Medulla oblongata (tissue), 1 donor: Measurements from ENCODE around the gene CNTFR.

ENCODE experiments used
- DNase-seq: peaks from one replicate; pipeline ENCODE4 v3.0.0-alpha.2; 2015; ENCODE audit errors: extremely low spot score

The CNTFR gene

DNA sequence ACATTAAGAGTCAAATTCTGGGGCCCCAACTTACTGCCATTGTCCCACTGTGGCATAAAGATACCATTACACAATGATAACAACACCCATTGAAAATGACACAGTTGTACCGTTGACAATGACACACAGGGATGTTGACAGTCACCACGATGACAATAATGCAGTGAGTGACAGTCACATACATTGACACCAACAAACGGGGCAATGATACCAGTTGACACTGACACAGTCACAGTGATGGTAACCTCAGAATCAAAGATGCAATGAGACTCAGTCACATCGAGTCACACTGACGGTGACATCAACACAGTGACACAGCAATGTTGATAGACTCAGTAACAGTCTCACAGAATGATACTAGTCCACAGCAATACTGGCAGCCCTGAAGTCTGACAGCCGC lies 16.9 kb downstream of the CNTFR start:
- no peak for DNase-seq

DNA sequence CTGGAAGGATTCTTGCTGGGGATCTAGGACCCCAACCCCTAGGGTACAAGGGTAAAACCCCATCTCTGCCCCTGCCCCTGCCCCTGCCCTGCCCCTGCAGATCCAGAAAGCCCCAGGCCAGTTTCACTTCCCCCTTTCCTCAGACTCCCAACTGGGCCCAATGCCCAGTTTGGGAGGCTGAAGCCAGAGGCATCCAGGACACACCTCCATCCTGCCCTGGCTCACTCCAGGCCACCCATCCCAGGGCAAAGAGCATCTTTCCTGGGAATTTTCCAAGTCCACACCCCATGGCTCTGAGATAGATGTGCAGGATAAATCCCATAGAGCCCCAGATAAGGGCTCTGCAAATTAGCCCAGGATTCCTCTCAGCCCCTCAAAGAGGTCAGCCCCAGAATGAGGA lies 17.4 kb downstream of the CNTFR start:
- no peak for DNase-seq

- no peak for DNase-seq
These were observed 18.1 kb downstream of the CNTFR start for GRCh38 chr9:34571481-34571810.

DNA sequence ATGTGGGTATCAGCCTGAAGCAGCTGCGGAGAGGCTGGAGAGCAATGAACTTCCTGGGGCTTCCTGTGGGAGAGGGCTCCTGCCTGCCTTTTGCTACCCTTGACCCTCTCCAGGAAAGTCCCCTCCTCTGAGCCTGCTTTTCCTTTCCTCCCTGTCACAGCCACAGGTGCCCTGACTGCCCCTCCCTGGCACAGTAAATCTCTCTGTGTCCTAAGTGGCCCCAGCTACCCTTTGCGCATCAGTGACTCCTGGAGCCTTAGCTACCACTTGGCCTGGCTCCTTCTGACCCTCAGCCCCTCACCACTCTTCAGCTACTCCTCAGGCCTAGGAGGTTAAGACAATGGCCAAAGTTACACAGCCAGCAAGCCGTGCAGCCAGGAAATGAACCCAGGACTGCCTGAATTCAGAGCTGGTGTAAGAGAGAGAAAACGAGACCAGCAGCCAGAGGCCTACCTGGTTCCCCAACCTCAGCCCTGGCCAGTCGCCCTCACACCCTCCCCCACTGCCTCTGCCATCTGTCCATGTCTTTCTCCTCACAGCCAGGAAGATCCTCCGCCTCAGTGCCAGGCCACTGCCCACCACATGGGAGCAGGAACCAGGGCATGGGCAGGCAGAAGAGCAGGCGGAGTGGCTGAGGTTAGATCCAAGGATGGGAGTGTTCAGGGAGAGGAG lies 18.6 kb downstream of the CNTFR start:
- DNase-seq: no peak

DNA sequence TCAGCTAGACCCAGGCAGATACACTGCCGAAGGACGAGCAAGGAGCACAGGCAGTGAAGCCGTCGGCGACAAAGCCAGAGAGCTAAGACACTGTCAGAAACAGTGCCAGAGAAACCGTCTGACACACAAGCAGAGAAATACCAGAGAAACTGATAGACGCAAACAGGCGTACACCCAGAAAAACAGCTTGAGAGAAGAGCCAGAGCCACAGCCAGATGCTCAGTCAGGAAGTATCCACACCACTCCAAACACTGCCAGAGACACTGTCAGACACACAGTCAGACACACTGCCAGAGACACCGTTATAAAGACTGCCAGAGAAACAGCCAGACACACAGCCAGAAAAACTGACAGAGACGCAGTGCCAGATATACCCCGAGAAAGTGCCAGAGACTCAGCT lies 19.1 kb downstream of the CNTFR start:
- DNase-seq: no peak

DNA sequence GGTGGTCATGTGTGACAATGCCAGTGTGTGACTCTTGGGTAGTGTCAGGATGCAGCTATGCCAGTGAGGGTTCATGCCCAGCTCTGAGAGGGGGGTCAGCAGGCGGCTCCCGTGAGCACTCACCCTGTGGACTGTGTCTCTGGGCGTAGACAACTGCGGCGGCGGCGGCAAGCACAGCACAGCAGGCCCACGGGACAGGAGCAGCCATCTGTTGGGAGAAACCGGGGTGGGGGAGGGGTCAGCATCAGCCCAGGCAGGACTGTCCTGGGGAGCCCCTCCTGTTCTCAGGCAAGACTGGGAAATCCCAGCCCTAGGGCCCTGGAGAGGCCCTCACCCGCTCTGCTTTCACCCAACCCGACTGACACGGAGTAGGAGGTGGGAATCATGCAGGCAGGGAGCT lies 20.8 kb downstream of the CNTFR start:
- DNase-seq: no peak

DNA sequence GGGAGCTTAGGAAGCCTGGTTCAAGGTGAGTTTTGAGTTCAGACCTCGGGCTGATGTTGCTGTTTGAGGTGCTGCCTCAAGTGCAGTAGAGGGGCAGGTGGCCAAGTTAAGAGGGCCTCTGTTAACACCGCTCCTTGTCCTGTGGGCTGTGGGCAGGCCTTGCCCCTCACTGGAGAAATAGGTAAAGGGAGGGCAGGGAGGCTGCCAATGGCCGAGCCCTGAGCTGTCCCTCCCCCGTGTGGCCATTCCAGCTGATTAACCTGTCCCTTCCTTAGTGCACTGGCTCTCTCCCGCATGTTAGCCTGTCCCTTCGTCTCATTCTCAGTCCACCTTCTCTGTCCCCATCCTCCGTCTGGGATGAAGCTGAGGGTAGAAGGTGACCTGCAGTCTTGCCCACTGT lies 21.4 kb downstream of the CNTFR start:
- no peak for DNase-seq

DNA sequence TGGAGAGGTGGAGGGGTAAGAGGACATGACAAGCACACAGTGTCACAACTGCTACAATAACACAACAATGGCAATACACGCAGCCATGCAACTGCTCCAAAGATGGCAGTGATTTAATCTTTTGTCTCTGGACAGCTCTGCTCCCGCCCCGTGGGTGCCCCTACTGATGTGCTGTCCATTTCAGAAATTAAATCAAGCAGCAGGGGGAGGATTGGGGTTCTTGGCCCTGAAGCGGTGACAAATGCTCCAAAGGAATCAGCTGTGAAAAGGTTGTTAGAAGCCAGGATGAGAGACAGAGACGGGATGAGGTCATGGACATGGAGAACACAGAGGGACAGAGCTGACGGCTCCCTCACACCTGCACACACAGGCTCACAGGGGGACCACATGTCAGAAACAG lies 22.6 kb downstream of the CNTFR start:
- no peak for DNase-seq

- DNase-seq: no peak
These were observed 23.2 kb downstream of the CNTFR start for GRCh38 chr9:34566322-34566721.

DNA sequence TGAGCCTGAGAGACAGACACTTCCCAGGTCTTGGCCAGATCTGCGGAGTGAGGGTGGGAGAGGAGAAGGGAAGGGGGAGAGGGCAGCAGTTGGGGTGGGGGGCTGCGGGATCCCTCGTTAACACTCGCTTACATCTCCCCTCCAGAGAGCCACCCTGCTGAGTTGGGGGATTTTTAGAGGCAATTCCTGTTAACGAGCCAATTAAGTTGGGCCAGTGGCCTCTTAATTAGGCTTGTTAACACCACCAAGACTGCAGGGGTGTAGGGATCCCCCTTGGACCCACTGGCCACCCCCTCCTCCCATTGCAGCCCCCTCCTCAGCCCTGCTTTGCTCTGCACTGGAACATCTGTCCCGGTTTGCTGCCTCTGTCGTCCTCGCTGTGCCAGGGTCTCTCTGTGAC lies 23.7 kb downstream of the CNTFR start:
- DNase-seq: no peak

DNA sequence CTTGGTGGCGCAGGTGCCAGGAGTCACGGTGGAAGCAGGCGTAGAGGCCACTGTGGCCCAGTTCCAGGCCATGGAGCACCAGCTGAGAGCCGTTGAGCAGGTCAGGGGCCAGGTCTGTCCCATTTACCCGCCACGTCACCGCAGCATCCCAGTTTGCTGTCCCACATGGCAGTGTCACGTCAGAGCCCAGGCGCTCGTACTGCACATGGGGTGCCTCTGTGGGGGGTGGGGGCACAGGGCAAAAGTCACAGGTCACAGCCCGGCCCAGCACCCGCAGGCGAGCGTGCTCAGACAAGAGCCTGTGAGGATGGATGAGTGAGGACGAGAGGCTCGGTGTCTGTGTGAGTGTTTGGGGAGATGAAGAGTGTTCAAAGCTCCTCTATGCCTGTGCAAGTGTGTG lies 24.9 kb downstream of the CNTFR start:
- no peak for DNase-seq

GRCh38 chr9:34563262-34563661 lies 26.3 kb downstream of the CNTFR start:
- no peak for DNase-seq

- DNase-seq: no peak
These were observed 27.3 kb downstream of the CNTFR start for GRCh38 chr9:34562135-34562745.

GRCh38 chr9:34560599-34561214 lies 28.8 kb downstream of the CNTFR start:
- no peak for DNase-seq

GRCh38 chr9:34559624-34560455 lies 29.7 kb downstream of the CNTFR start:
- DNase-seq: no peak

DNA sequence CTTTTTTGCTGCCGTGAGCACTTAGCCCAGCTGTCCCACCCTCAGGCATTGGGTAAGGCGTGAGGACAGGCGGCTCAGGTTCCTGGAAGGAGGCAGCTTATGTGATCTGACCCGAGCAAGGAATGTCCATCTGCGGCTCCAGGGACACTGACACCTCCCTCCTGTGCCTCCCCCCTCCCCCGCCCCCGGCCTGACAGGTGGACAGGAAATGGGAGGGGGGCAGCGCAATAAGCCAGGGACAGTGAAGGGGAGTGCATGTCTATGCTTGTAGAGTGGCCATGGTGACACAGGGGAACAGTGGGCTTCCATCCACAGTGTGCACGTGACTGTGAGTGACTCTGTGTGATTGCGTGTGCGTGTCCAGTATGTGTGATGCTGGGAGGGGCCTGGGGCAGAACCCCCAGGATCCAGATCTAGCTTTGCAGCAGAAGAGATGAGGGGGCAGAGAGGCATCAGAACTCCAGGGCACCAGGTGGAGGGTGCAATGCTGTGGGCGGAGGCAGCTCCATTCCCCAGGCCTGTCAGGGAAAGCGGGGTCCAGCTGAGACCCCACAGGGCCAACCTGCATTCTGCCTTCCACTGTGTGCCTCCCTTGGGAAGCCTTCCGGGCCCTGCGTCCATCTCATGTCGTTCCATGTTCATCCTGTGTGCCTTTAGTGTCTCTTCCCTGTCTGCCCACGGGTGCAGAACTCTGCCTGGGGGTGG lies 30.5 kb downstream of the CNTFR start:
- DNase-seq: no peak

GRCh38 chr9:34558364-34558763 lies 31.2 kb downstream of the CNTFR start:
- no peak for DNase-seq

DNA sequence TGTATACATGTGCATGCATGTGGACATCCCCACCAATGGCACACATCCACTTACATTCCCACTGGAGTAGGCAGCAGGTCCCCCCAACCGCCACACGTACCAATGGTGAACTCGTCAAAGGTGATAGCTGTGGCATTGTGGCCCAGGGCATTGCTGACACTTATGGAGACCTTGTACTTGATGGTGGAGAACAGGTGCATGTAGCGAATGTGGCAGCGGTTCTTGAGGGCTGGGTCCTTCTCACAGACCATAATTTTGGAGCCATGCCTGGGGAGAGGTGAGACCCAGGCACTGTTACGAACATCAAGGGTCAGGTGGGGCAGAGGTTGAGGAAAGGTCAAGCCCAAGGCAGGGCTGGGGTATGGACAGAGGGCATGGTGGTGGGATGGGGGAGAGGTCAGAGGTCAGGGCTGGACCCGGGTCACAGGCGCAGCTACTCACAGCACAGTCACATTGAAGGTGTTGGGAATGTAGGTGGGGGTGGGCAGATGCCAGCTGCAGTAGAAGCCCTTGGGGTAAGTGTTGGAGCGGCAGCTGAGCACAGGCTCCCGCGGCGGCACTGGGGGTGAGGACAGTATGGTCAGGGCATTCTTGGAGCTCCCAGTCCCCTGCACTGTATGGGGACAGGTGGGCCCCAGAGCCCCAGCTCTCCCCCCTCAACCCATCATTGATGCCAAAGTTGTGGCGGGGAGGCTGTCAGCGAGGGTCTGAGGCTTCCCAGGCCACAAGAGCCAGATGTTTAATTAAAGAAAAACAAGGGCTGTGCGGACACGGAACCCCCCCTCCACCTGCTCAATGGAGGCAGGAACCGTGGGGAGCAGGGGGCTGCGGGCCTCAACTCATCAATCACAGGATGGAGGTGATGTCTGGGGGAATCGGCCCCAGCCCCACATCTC lies 31.9 kb downstream of the CNTFR start:
- DNase-seq: no peak

- no peak for DNase-seq
These were observed 32.6 kb downstream of the CNTFR start for GRCh38 chr9:34556949-34557348.

- DNase-seq: no peak
These were observed 33.5 kb downstream of the CNTFR start for GRCh38 chr9:34555936-34556525.

DNA sequence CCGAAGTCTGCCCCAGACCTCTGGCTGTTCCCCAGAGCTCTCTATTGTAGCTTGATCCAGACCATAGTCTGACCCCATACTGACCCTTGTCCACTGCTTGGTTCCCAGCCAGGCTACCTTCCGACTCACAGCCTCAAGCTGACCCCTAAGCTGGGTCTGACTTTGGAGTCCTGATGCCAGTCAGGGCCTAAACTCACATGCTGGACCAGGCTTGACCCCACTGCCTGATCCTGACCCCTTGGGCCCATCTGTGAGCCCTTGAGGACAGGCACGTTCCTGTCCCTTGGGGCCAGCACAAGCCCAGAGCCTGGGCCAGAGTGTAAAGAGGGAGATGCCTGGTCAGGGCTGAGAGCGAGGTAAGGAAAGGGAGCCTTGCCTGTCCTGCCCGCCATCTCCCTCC lies 34.0 kb downstream of the CNTFR start:
- DNase-seq: no peak
